ENCODE measurements around the gene PDE7B. TPM values are rescaled to one million over a fixed set of nuclear protein-coding genes. Genes with fewer than 3 reads are reported as not detected.

PDE7B gene
- total and polyA plus RNA-seq, 9 of the 15 experiments (the other 6 are each of a cell fraction or from before 2014, with no cell fraction given) = 0.01 TPM; not detected in 8

- TF ChIP-seq MGA (IDR thresholded peaks at IDR 0.05) (no peak), HDGF (IDR thresholded peaks at IDR 0.05) (no peak), JUNB (CRISPR knock-in tag; conservative IDR thresholded peaks at IDR 0.05) (no peak), STAG1 (CRISPR knock-in tag; IDR thresholded peaks at IDR 0.05; ENCODE audit: borderline replicate concordance) (no peak), CTBP1 (IDR thresholded peaks at IDR 0.05; ENCODE audit: borderline replicate concordance) (no peak), ZNF395 (CRISPR knock-in tag; IDR thresholded peaks at IDR 0.05) (no peak), SAP30 (IDR thresholded peaks at IDR 0.05; ENCODE audit: borderline replicate concordance, insufficient read depth, low read depth, low read length, poor library complexity, severe bottlenecking) (no peak), PHF8 (IDR thresholded peaks at IDR 0.05; ENCODE audit: borderline replicate concordance, low read length) (no peak), ZFP91 (CRISPR knock-in tag; IDR thresholded peaks at IDR 0.05) (no peak), ZFX (CRISPR knock-in tag; IDR thresholded peaks at IDR 0.05) (no peak), ZNF695 (CRISPR knock-in tag; IDR thresholded peaks at IDR 0.05) (no peak), PHF20 (IDR thresholded peaks at IDR 0.05; ENCODE audit: partially characterized antibody) (no peak), ZNF668 (CRISPR knock-in tag; IDR thresholded peaks at IDR 0.05) (no peak)
These were observed 187.7 kb downstream of the PDE7B start (continued) for GRCh38 chr6:136039185-136039584.
